OCI-LY7 (cell line): Measurements from ENCODE around the gene LCN9.

Source experiments
- EZH2phosphoT487 ChIP-seq: fragments of 200-600 bp; sonication (generic); IDR thresholded peaks from 2 replicates; pipeline ENCODE4 v1.6.1; 2018; ENCODE audit warnings: low read depth, borderline replicate concordance, mild to moderate bottlenecking, mixed run types, antibody characterized with exemption, low read length, moderate library complexity, mixed read lengths
- TF ChIP-seq, protein P1 (sequence below): fragments of 200-600 bp; sonication (generic); conservative IDR thresholded peaks from 2 replicates; pipeline ENCODE4 v1.5.1; 2014; ENCODE audit warnings: mild to moderate bottlenecking, antibody characterized with exemption, low read length, moderate library complexity, mixed read lengths

DNA sequence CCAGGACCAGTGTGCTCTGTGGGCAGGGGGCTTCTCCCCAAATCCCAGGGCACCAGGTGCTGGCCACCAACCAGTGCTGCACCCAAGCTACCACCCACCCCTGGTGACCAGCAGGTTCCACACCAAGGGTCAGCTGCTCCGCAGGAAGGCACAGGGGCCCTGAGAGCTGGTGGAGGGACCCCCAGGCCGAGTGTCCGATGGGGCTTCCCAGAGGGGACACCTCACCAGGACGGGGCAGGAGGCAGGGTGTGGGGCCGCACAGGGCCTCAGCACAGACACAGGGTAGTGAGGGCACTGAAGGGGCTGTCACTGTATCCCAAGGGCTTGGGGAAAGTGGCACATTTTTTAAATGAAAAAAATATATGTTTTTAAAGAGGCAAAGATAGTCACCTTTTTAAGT is 18.1 kb downstream of the LCN9 start:
- no peak for TF ChIP-seq EZH2phosphoT487
- TF ChIP-seq, protein P1, sequence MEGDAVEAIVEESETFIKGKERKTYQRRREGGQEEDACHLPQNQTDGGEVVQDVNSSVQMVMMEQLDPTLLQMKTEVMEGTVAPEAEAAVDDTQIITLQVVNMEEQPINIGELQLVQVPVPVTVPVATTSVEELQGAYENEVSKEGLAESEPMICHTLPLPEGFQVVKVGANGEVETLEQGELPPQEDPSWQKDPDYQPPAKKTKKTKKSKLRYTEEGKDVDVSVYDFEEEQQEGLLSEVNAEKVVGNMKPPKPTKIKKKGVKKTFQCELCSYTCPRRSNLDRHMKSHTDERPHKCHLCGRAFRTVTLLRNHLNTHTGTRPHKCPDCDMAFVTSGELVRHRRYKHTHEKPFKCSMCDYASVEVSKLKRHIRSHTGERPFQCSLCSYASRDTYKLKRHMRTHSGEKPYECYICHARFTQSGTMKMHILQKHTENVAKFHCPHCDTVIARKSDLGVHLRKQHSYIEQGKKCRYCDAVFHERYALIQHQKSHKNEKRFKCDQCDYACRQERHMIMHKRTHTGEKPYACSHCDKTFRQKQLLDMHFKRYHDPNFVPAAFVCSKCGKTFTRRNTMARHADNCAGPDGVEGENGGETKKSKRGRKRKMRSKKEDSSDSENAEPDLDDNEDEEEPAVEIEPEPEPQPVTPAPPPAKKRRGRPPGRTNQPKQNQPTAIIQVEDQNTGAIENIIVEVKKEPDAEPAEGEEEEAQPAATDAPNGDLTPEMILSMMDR: no peak
